ENCODE data around the gene SLC25A12.

DNA sequence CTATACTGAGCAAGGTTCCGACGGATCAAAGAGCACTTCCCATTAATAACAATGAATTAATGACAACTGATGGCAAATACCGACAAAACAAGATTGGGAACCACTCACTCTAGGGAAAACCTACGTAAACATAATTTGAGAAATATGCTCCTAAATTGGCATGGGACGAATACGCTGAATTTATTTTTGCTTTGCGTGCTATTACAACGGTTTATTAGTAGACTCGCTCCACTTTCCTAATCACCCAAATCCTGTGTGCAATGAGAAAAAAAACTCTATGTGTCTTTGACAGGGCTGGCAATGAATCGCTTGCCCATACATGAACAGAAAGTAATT is 536 bp upstream of the SLC25A12 start:
- TF ChIP-seq, protein P1, sequence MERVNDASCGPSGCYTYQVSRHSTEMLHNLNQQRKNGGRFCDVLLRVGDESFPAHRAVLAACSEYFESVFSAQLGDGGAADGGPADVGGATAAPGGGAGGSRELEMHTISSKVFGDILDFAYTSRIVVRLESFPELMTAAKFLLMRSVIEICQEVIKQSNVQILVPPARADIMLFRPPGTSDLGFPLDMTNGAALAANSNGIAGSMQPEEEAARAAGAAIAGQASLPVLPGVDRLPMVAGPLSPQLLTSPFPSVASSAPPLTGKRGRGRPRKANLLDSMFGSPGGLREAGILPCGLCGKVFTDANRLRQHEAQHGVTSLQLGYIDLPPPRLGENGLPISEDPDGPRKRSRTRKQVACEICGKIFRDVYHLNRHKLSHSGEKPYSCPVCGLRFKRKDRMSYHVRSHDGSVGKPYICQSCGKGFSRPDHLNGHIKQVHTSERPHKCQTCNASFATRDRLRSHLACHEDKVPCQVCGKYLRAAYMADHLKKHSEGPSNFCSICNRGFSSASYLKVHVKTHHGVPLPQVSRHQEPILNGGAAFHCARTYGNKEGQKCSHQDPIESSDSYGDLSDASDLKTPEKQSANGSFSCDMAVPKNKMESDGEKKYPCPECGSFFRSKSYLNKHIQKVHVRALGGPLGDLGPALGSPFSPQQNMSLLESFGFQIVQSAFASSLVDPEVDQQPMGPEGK (CRISPR knock-in tag; IDR thresholded peaks at IDR 0.05; ENCODE audit: borderline replicate concordance) = no peak
- no peak for TF ChIP-seq OSR1 (CRISPR knock-in tag; IDR thresholded peaks at IDR 0.05)
- no peak for TF ChIP-seq TOX (CRISPR knock-in tag; IDR thresholded peaks at IDR 0.05; ENCODE audit: borderline replicate concordance)
- no peak for TF ChIP-seq ZFP3 (CRISPR knock-in tag; IDR thresholded peaks at IDR 0.05)
- no peak for TF ChIP-seq PPARA (CRISPR knock-in tag; IDR thresholded peaks at IDR 0.05; ENCODE audit: borderline replicate concordance)
- no peak for TF ChIP-seq RARB (CRISPR knock-in tag; IDR thresholded peaks at IDR 0.05)

Data from SK-N-SH treated with all-trans-retinoic acid at 6 μM for 48 hours (cell line).